ENCODE results near the gene CBARP. TPM values are rescaled to one million over a fixed set of nuclear protein-coding genes. Genes with fewer than 3 reads are reported as not detected.

Gene CBARP
- total and polyA plus RNA-seq, 9 of the 15 experiments (the other 6 are each of a cell fraction or from before 2014, with no cell fraction given) = 0.03 to 8.9 (median 1.2) TPM; not detected in 1

- TF ChIP-seq THRB (CRISPR knock-in tag; conservative IDR thresholded peaks at IDR 0.05) (0 out of 2 replicates have a peak, but pooled peaks have one; percentile 51), ZNF408 (CRISPR knock-in tag; IDR thresholded peaks at IDR 0.05; ENCODE audit: low read depth) (no peak), CTBP1 (IDR thresholded peaks at IDR 0.05; ENCODE audit: borderline replicate concordance) (no peak), MYBL2 (IDR thresholded peaks at IDR 0.05; ENCODE audit: low read depth) (no peak), MYBL2 (CRISPR knock-in tag; IDR thresholded peaks at IDR 0.05; ENCODE audit: borderline replicate concordance) (no peak), HDAC6 (IDR thresholded peaks at IDR 0.05; ENCODE audit: low read depth, low read length) (no peak), CEBPB (tag; IDR thresholded peaks at IDR 0.05) (no peak), KLF13 (tag; IDR thresholded peaks at IDR 0.05; ENCODE audit: borderline replicate concordance, low read depth) (no peak), POLR2G (IDR thresholded peaks at IDR 0.05; ENCODE audit: low read depth, low read length) (no peak), ZBTB11 (CRISPR knock-in tag; IDR thresholded peaks at IDR 0.05) (peak in 1 of 3 experiments; percentile 32; a peak in 1 of 6 replicates), PRDM10 (IDR thresholded peaks at IDR 0.05; ENCODE audit: partially characterized antibody) (no peak), TOE1 (IDR thresholded peaks at IDR 0.05; ENCODE audit: borderline replicate concordance) (peak; percentile 24; the same call in 1 of the 2 replicates), TOE1 (CRISPR knock-in tag; IDR thresholded peaks at IDR 0.05; ENCODE audit: borderline replicate concordance, low read depth) (no peak), GABPB2 (CRISPR knock-in tag; conservative IDR thresholded peaks at IDR 0.05) (no peak), MTF1 (CRISPR knock-in tag; IDR thresholded peaks at IDR 0.05; ENCODE audit: borderline replicate concordance) (no peak), ZNF830 (CRISPR knock-in tag; IDR thresholded peaks at IDR 0.05) (peak; percentile 94), ZNF75A (CRISPR knock-in tag; IDR thresholded peaks at IDR 0.05) (no peak), FUS (optimal IDR thresholded peaks at IDR 0.05; ENCODE audit: low read depth, low read length) (no peak), ZNF436 (CRISPR knock-in tag; IDR thresholded peaks at IDR 0.05) (no peak), CCNT2 (IDR thresholded peaks at IDR 0.05; ENCODE audit: borderline replicate concordance, extremely low read depth, insufficient read length, low read depth, low read length) (no peak)
Observed at GRCh38 chr19:1274852-1275259, 37.1 kb upstream of the CBARP start (continued).

Measured in K562 (cell line).